Stimulated activated CD4-positive, alpha-beta T cell treated with anti-CD3 and anti-CD28 coated beads, Interleukin-12 subunit alpha, Interleukin-12 subunit beta, amount 100 ng/mL, for 48 hours (primary cell): ENCODE measurements around the gene AP5B1.
A peak's percentile ranks its signal among the peaks of the same experiment; 100 is the strongest.

Experiments
- DNase-seq, 3 donors: peaks; one replicate each; pipeline ENCODE4 v3.0.0-alpha.2; 2020; ENCODE audit warnings: low read depth in 2 of 3, low spot score in 1 of 3

AP5B1 gene

DNA sequence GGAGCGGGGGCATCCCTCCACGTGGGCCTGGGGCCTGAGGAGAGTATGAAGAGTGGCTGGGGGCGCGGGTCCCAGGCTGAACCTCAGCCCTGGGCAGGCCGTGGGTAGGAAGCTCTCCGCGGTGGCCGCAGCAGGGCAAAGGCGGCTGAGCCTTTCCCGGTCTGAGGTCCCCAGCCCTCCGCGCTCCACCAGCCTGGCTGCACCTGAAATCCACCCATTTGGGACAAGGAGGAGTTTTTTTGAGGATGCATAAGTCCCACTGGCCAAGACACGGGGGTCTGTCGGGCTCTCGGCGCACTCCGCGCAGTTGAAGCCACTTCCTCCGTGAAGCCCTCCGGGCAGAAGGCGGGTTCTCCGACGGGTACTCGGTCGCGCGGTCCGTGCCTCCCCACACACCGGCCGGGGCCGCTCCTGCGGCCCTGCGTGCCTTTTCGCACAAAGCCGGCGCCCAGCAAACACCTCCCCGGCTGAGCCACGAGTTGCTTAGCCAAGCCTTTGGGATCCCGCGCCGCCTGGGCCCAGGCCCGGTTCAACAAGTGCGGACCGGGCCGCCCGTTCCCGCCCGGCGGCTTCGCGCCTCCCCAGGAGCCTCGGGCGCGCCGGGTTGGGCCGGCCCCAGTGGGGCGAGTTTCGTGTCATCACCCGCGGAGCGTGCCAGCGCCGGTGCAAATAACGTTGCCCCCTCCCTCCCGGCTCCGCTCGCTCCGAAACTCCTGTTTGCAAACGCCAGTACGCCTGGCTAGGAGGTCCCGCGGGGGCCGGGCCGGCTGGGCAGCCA is 5.4 kb upstream of the AP5B1 start:
- no peak for DNase-seq

DNA sequence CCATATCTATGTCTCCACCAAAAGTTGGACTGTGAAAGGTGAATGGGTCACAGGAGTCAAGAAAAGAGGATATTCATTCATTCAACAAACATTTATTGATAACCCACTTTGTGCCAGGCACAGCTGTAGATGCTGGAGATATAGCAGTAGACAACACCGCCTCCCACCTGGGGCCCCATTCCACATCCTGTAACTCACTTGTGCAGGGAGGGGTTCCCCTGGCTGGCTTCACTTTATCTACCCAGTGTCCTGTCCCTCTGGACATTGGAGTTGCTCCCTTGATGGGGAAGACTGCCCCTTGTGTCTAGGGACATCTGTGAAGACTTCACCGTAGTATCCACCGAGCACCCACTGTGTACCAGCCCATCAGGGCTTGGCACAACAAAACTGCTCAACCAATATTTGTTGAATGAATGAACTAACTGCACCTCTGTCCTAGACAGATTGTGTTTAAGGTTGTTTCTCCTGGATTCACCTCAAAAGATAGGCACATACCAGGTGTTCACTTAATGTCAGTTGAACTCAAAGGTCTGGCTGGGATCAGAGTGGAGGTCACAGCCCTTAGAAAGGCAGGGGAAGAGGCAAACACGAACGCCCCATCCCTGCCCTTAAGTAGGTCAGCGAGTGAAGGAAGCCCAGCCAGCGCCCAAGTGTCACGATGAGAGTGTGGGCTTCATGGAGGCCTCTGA is 4.7 kb upstream of the AP5B1 start:
- DNase-seq, result no peak

DNA sequence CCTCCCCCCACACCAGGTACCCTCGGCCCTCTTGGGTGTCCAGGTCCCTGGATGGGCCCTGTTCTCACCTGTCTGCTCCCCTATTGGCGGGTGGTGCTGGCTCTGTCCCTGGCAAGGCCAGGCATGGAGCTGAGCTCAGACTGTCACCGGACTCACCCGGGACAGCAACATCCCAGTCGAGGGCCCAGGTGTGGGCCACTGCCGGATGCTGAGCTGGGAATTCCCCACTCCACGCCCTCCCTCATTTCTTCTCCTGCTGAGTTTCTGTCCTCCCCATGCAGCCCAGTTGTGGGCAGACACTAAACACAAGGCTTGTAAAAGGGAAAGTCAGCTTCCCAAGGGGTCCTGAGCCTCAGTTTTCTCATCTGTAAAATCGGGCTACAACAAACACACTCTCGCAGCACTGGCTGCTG is 2.0 kb upstream of the AP5B1 start:
- DNase-seq, result no peak

DNA sequence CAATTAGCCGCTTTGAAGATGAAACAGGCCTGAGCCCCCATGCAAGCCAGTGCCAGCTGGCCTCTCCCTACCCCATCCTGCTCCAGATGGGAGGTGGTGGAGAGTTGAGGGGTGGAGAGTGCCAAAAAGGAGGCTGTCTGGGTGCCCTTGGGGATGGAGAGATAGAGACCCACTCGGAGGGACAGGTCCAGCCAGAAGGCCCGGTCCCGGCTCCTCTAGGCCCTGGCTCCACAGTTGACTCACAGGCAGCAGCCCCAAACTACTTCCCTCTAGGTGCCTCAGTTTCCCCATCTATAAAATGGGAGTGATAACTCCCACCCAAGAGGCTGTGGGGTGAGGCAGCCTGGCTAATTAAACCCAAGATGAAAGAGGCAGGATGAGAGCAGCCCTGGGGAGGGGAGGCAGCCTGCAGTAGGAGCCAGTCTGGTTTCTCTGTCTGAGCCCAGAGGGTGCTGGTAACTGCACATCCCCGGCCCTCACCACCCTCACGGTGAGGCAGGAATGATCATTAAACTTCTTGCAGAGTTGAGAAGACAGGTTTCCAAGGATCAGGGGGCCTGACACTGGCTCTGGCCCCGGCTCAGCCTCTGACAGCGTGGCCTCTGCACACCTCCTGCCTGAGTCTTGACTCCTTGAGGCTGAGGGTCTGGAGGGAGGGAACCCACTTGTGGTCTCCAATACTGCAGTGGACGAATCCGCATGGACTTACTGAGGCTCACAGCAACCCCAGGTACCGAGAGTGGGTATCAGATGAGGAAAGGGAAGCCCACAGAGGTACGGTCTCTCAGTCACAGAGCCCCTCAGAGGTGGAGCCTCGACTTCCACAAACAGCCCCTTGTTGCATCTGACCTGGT is 1.4 kb upstream of the AP5B1 start:
- no peak for DNase-seq

DNA sequence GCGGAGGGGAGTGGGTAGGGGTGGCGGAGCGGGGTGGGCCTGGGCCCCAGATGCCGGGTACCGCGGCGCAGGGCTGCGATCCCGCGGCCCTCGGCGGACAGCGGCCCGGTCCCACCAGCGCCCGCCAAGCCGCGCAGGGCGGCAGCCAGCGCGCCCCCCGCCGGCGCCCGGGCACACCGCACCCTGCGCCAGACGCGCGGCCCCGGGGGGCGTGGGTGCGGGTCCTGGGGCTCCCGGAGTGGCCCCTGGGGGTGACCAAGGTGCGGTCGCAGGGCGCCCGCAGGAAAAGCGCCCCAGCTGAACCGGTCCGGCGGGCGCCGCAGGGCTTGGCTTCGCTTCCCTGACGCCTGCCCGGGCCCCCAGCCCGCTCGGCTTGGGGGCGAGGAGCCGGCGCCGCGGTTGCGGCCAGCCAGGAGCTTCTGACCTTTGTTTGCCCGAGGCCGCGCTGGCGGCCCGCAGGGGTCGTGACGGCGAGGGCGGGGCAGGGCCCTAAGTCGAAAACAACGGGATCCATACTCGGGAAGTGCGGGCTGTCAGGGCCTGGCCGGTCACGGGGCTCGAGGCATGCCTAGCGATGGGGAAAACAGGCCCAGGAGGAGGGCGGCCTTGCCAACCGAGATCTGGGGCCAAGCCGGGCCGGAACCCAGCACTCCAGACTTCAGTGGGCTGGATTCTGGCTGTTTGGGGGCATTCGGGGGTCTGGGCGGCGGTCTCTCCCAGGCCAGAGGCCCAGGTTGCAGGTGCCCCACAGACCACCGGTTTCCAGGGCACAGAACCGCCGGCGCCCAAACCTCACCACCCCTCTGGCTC is 581 bp upstream of the AP5B1 start:
- no peak for DNase-seq

DNA sequence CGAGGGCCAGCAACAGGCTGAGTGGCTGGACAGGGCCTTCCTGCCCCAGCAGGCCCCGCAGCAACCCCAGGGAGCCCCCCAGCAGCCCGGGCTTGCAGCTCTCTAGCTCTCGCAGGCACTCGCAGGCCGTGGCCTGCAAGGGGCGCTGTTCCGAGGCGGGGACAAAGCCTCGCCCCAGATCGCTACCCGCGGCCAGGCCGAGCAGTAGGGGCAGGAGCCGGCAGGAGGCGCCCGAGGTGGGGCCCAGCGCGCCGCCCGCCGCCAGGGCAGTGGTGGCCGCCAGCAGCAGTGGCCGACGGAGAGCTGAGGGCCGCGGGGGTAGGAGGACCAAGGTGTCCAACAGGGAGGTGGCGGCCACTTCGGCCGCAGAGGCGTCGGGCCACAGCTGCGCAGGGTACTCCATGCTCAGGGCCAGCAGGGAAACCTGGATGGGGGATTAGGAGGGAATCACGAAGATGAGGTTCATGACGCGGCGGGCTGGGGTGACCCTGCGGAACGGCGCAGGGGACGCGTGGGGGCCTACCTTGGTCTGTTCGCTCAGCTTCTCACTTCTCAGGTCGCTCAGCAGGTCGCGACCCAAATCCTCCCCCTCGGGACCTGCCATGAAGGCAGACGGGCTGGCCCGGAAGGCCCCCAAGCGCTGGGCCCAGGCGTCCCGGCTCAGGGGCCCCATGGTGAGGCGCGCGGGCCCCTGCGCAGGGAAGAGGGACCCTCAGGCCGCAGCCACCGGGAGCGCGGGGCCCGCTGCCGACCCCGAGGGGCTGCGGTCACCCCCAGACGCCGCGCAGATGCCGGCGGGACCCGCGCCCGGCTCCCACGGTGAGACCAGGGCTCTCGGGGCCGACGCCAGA is 632 bp downstream of the AP5B1 start:
- peak; percentile 74 to 84 (median 76) for DNase-seq

DNA sequence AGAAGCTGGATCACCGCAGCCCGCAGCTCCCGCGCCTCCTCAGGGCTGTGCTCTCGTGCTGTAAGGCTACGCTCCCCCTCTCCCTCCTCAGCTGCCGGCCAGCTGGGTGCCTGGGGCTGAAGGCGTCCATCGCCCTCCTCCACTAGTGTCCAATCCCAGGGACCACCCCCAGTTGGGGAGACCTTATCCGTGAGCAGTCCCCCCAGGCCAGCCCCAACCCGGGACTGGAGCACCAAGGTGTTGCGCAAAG is 1.2 kb downstream of the AP5B1 start:
- DNase-seq, result no peak

DNA sequence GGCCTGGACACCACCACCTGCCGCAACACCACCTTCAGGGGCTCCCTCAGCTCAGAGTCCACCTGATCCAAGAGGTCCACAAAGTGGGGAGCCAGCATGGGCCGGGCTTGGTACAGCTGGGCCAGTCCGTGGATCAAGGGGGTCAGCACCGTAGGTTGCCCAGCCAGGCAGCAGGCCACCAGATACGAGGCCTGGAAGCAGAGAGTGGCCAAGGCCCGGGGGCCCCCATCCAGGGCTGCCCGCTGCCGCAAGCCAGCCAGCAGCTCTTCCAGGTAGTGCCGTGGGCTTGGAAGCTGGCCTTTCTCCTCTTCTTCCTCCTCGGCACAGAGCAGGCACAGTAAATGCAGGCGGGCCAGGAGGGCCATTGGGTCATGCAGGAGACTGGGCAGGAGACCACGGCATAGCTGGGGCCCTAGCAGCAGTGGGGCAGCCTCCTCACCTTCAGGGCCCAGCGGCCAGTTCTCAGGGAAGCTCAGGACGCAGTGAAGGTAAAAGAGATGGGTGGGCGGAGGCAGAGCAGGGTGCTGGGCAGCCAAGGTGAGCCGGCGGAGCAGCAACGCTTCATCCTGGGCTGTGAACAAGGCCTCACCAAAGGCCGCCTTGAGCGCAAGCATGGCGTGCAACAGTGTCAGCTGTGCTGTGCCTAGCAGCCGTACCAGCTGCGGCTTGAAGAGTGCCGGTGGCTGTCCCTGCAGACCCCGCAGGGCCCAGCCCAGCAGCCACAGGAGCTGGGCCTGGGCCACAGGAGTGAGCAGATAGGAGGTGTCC is 1.7 kb downstream of the AP5B1 start:
- no peak for DNase-seq

DNA sequence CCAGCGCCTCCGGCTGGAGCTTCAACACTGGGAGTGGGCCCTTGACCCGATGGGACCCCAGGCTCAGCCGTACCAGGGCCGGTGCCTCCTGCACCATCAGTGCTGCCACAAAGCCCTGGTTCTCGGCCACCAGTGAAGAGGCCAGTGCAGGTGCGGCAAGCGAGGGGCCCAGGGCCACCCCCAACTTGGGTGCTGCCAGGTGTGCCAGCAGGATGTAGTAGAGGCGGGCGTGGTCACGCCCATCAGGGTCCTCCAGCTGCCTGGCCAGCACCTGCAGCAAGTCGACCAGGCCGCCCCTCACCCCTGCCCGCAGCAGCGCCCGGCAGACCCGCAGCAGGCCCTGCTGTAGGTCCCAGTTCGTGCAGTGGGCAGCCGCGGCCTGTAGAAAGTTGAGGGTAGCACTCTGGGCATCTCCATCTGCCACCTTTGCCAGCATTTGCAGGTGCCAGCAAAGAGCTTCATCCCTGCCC is 2.3 kb downstream of the AP5B1 start:
- no peak for DNase-seq

DNA sequence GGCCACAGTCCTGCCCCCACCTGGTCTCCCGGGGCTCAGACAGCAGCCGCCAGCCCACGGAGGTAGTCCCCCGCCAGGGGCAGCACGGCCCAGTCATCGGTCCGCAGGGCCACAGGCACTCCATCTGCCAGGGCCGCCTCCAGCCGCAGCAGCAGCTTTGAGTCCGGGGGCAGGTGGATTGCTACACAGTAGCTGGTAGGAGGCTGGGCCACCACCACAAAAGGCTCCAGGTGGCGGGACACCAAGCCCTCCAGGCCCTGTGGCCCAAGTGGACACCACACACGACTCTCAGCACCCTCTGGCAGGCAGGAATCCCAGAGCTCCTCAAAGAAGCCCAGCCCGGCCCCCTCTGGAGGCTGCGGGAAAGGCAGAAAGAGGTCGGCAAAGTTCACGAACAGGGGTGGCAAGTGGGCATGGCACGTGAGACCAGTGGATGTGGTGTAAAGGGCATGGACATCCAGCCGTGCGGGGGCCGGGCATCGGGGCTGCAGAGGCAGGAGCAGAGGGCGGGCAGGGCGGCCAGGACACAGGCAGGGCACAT is 2.9 kb downstream of the AP5B1 start:
- no peak for DNase-seq

DNA sequence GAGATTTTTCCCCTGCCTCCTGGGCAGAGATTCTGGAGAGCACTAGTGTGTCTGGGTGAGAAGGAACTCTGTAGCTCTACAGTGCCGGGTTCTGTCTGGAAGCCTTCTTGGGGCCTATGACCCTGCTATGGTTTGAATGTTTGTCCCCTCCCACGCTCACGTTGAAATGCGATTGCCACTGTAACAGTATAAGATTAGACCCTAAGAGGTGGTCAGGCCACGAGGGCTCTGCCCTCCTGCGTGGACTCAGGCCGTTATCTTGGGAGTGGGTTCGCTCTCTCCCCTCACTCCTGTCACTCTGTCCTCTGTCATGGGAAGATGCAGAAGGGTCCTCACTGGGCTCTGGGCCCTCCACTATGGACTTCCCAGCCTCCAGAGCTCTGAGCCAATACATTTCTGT is 3.5 kb downstream of the AP5B1 start:
- no peak for DNase-seq

DNA sequence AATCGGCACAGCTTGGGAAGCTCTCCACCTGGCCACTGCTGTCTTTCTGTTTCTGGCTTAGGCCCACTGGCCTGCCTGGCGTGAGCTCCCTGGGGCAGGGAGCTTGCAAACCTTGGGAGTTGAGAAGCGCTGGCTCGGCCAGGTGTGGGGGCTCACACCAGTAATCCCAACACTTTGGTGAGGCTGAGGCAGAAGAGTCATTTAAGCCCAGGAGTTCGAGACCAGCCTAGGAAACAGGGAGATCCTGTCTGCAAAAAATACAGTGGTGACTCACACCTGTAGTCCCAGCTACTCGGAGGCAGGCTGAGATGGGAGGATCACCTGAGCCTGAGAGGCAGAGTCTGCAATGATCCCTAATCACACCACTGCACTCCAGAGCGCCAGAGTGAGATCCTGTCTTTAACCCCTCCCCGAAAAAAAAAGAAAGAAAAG is 4.0 kb downstream of the AP5B1 start:
- DNase-seq, result no peak

DNA sequence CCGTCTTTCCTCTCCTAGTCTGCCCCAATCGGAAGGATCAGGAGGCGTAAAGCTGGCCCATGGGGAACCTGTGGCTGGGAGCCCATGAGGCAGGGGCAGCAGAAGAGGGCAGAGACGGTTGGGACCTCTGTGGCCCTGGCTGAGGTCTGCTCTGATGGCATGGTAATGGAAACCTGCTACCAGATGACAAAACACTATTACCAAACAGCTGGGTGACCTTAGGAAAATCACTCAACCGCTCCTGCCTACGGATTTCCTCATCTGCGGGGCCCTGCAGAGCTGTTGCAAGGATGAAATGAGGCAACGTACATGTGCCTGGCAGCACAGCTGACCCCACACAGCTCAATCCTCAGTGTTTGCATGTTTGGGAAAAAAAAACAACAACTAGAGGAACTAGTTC is 4.6 kb downstream of the AP5B1 start:
- no peak for DNase-seq

DNA sequence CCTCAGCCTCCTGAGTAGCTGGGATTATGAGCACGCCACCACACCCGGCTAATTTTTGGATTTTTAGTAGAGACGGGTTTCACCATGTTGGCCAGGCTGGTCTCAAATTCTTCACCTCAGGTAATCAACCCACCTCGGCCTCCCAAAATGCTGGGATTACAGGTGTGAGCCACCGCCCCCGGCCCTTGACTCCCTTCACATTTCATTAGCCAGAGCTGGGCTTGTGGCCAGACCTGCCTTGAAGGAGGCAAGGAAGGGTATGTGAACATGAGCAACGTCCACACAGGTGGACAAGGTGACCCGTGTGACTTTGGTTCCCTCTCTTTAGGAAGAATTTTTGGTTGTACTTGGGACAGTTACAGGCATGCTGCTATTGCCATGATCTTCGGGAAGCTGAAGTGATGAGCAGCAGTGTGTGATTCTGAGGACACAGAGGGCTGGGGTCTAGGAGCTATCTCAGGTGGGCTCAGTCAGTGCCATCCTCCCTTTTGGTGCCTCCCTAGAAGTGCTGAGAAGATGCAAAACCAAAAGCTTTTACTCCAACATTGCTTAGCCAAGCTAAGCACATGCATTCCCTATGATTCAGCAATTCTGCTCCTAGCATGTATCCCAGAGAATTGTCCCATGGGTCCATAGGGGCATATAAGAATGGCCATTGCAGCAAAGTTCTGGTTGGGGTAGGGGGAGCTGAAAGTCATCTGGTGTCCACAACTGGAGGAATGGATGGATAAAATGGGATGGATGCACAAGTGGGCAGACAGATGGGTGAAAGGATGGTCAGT is 6.1 kb downstream of the AP5B1 start:
- no peak for DNase-seq

DNA sequence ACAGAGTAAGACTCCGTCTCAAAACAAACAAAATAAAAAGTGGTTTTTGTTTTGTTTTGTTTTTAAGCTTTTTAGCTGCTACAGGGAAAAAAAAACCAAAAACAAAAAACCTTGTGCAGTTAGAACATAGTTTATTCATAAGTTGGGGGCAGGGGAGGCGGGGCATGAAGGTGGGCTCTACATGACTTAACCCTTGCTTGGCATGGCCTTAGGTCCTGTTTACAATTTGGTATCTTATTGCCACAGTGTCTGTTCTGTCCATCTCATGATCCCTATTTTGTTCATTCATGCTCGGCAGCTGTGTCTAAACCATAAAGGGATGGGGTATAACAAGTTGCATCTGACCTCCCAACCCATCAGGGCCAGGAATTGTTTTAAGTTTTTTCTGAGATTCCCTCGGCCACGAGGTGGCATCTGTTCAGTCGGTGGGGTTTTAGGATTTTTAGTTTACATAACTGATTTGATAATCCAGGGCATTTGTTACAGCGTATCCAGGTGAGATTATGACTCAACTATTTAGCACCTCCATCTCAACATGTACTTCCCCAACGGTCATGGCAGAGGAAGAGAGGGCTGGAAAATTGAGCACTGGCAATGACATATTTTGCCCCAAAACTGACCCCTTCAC is 6.9 kb downstream of the AP5B1 start:
- DNase-seq, result no peak

DNA sequence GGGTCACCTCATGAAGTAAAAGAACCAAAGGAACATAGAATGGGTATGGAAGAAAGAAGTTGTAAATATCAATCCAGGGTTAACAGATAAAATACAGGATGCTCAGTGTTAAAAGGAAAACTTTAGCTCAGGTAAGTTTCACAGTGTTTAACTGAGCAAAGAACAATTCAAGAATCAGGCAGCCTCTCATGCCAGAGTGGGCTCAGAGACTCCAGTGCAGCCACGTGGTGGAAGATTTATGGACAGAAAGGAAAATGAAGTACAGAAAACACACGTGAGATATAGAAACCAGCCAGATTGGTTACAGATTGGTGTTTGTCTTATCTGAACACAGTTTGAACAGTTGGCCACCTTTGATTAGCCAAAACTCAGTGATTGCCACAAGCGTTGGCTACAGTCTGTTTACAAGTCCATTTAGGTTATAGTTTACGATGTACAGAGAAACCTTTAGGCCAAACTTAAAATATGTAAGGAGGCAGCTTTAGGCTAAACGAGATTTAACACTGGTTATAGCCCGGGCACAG is 9.1 kb downstream of the AP5B1 start:
- DNase-seq, result no peak

DNA sequence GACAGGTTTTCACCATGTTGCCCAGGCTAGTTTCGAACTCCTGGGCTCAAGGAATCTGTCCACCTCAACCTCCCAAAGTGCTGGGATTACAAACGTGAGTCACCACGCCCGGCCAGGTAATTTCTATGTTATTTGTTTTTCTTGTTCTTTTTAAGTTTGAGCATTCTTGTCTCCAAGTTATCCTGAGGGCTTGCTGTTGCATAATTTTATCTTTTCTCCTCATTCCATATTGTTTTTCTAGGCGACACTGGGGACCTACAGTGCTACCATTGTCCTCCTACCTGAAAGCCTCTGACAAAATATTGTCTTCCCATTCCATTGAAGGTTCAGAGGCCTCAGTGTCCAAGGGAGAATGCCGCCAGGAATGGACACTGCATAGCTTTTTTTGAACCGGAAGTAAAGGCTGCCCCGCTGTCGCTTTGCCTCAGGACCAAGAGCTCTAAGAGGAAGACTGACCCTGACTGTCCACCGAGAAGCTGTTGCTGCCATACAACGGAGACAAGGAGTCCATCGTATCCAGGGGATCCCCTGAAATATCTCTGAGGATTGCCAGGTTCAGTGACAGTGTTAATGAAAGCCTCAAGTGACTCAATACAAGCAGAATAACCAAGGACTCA is 9.7 kb downstream of the AP5B1 start:
- DNase-seq, result no peak
